Left ventricle myocardium inferior (tissue), 1 donor: Measurements from ENCODE around the gene PRR5. TPM values are rescaled to one million over a fixed set of nuclear protein-coding genes. Genes with fewer than 3 reads are reported as not detected.

ENCODE experiments used
- DNase-seq: peaks from one replicate; pipeline ENCODE4 v3.0.0-alpha.2; 2020
- H3K27ac ChIP-seq: fragments of 200-600 bp; replicated peaks from 2 replicates; pipeline ENCODE4 v1.8.0; 2021
- H3K27me3 ChIP-seq: fragments of 200-600 bp; 2 replicates; pipeline ENCODE4 v1.8.0; 2021; ENCODE audit warnings: low read depth
- H3K36me3 ChIP-seq: fragments of 200-600 bp; 2 replicates; pipeline ENCODE4 v1.8.0; 2021
- H3K4me1 ChIP-seq: fragments of 200-600 bp; 2 replicates; pipeline ENCODE4 v1.8.0; 2021
- H3K4me3 ChIP-seq: fragments of 200-600 bp; 2 replicates; pipeline ENCODE4 v1.8.0; 2021; ENCODE audit warnings: mild to moderate bottlenecking, moderate library complexity
- H3K9me3 ChIP-seq: fragments of 200-600 bp; replicated peaks from 2 replicates; pipeline ENCODE4 v1.8.0; 2021
- CTCF ChIP-seq: fragments of 200-600 bp; IDR thresholded peaks from 2 replicates; pipeline ENCODE4 v1.8.0; 2021; ENCODE audit warnings: antibody characterized with exemption, mild to moderate bottlenecking, borderline replicate concordance
- intact Hi-C: fragments of 100-400 bp; cut with micrococcal nuclease; formaldehyde crosslinking; loops from one replicate; pipeline ENCODE4 v1.11.0; 2022
- total RNA-seq: library from RNA; stranded (reverse); fragmentation: NEBNext Ultra II Directional; extraction: Animal tissue kit (Norgen Biotek cat#: 25700); gene quantifications from one replicate; pipeline ENCODE4 v1.2.1, GENCODE V29; 2021
- donor health status: DM: no; HTN: yes; CAD: no; lungs with severe emphysema.

PRR5 gene
- total RNA-seq, 1 donor from 2014 or later: 2.9 TPM

GRCh38 chr22:44731357-44731970 lies 29.5 kb downstream of the PRR5 start:
- no peak overlapping the region for H3K4me3 ChIP-seq
- H3K27ac ChIP-seq: no peak overlapping the region
- H3K4me1 ChIP-seq: peaks cover 21% of the 10 kb centered on the region
- intact Hi-C loops: no loop called here
- H3K27me3 ChIP-seq: peaks cover 26% of the 10 kb centered on the region
- no peak for DNase-seq
- H3K36me3 ChIP-seq: no peaks in the 10 kb centered on the region
- no peak for TF ChIP-seq CTCF
- no peaks in the 10 kb centered on the region for H3K9me3 ChIP-seq

DNA sequence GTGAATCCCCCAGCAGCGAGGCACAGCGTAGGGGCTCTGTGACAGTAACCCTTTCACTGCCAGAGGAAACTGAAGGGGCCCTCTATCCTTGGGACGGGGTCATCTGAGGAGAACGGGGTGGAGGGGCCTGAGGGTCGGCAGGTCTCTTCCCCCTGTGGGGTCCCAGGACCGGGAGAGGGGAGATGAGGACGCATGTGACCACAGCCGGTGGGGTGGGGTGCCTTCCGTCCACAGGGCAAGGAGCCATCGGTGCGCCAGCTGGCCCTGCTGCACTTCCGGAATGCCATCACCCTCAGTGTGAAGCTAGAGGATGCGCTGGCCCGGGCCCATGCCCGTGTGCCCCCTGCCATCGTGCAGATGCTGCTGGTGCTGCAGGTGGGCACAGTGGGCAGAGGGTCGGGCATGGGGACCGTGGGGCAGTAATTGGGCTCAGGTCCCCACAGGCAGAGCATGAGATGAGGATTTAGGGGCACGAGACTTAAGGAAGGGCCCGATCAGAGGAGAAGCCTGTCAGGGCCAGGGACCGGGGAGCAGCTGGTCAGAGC lies 30.1 kb downstream of the PRR5 start:
- DNase-seq: no peak
- no peak for TF ChIP-seq CTCF

DNA sequence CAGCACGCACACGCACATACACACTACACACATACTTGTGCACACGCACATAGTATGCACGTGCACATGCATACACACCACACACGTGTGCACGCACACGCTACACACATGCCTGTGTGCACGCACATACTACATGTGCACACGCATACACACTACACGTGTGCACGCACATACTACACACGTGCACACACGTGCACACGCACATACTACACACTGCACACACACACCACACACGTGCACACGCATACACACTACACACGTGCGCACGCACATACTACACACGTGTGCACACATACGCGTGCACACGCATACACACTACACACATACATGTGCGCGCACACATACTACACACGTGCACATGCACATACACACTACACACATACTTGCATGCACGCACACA lies 30.7 kb downstream of the PRR5 start:
- no peaks in the 10 kb centered on the region for H3K9me3 ChIP-seq
- intact Hi-C loops: no loop called here
- H3K27ac ChIP-seq: no peak overlapping the region
- H3K4me1 ChIP-seq: peaks cover 21% of the 10 kb centered on the region
- no peak for DNase-seq
- no peak for TF ChIP-seq CTCF
- peaks cover 38% of the 10 kb centered on the region for H3K27me3 ChIP-seq
- no peak overlapping the region for H3K4me3 ChIP-seq
- no peaks in the 10 kb centered on the region for H3K36me3 ChIP-seq

More for the DNA sequence above, 30.1 kb downstream of the PRR5 start:
- H3K4me1 ChIP-seq: peaks cover 21% of the 10 kb centered on the region
- H3K4me3 ChIP-seq: no peak overlapping the region
- peaks cover 32% of the 10 kb centered on the region for H3K27me3 ChIP-seq
- H3K36me3 ChIP-seq: no peaks in the 10 kb centered on the region
- intact Hi-C loops: no loop called here
- no peak overlapping the region for H3K27ac ChIP-seq
- no peaks in the 10 kb centered on the region for H3K9me3 ChIP-seq

GRCh38 chr22:44733426-44734106 lies 31.6 kb downstream of the PRR5 start:
- Histone ChIP-seq H3K27ac (no peak overlapping the region), H3K4me3 (no peak overlapping the region), H3K4me1 (peaks cover 18% of the 10 kb centered on the region), H3K9me3 (no peaks in the 10 kb centered on the region), H3K27me3 (peaks cover 47% of the 10 kb centered on the region), H3K36me3 (no peaks in the 10 kb centered on the region)
- intact Hi-C loops: no loop called here
- TF ChIP-seq CTCF: no peak
- DNase-seq: no peak

GRCh38 chr22:44734278-44734677 lies 32.3 kb downstream of the PRR5 start:
- intact Hi-C loops: no loop called here
- no peak for DNase-seq

More at GRCh38 chr22:44734278-44734677, 32.3 kb downstream of the PRR5 start:
- no peaks in the 10 kb centered on the region for H3K36me3 ChIP-seq
- H3K4me3 ChIP-seq: no peak overlapping the region
- H3K4me1 ChIP-seq: peaks cover 11% of the 10 kb centered on the region
- H3K9me3 ChIP-seq: no peaks in the 10 kb centered on the region
- TF ChIP-seq CTCF: no peak
- H3K27ac ChIP-seq: no peak overlapping the region
- H3K27me3 ChIP-seq: peaks cover 54% of the 10 kb centered on the region
